ENCODE data around the gene FAM219A. TPM values are rescaled to one million over a fixed set of nuclear protein-coding genes. Genes with fewer than 3 reads are reported as not detected.

FAM219A gene
- total RNA-seq, 1 donor, result 2.0 TPM

DNA sequence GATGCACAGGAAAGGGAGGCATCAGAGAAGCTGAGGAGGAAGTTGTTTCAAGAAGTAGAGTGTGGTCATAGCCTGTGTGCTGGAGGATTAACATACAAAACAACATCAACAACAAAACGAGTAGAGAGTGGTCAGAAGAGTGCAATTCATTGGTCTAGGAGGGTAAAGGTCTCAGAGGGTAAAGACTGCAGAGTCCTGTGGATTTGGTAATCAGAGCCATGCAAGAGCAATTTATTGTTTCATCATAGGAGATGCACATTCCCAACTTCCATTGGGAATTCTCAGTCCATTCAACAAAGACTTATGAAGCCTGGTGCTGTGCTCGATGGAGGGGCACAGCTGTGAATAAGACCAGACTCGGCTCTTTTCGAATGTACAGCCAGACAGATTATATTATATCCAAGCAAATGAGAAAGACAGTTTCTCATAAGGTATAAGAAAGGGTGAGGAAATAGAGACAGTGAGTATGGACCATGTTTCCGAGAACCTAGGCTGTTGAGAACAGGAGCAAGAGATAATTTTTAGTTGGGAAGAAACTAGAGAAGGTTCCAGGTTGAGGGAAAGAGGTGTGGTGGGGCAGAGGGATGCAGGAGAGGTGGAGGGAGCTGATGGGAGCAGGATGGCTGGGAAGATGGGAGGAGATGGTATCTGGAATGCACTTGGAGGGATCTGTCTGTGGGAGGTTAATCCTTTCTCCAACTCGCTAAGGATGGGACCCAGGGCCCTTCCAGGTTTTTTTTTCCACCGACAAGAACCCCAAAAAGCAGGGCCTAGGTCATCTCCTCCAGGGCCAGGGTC lies 73.8 kb downstream of the FAM219A start:
- H3K4me3 ChIP-seq (ENCODE audit: low read length), result no peak overlapping the region

GRCh38 chr9:34383904-34384303 lies 74.5 kb downstream of the FAM219A start:
- Histone ChIP-seq H3K9me3 (ENCODE audit: low read depth, low read length) (no peaks in the 10 kb centered on the region), H3K27me3 (ENCODE audit: insufficient read depth, low read length) (peaks cover 7% of the 10 kb centered on the region), H3K4me1 (ENCODE audit: insufficient read depth, low read length) (peaks cover 19% of the 10 kb centered on the region), H3K4me3 (ENCODE audit: low read length) (no peak overlapping the region)

More for the DNA sequence above, 73.8 kb downstream of the FAM219A start:
- Histone ChIP-seq H3K27me3 (ENCODE audit: insufficient read depth, low read length) (peaks cover 9% of the 10 kb centered on the region), H3K9me3 (ENCODE audit: low read depth, low read length) (no peaks in the 10 kb centered on the region), H3K4me1 (ENCODE audit: insufficient read depth, low read length) (peaks cover 17% of the 10 kb centered on the region)

DNA sequence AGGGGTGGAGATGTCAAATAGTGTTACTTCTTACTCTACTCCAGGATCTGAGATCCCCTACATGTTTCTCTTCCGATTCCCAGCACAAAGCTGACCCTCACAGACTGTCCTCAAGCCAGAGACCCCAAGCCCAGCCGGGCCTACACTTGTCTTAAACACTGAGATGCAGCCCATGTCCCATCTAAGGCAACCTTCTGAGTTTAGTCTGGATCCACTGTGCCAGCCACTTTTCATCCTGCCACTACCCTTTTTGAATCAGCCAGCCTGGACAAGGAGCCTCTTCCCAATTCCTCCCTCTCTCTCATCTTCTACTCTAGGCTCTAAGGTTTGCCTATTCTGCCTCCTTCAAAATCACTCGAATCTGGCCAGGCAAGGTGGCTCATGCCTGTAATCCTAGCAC lies 75.5 kb downstream of the FAM219A start:
- H3K4me1 ChIP-seq (ENCODE audit: insufficient read depth, low read length), result peaks cover 19% of the 10 kb centered on the region
- H3K9me3 ChIP-seq (ENCODE audit: low read depth, low read length), result no peaks in the 10 kb centered on the region
- peaks cover 7% of the 10 kb centered on the region for H3K27me3 ChIP-seq (ENCODE audit: insufficient read depth, low read length)
- H3K4me3 ChIP-seq (ENCODE audit: low read length), result no peak overlapping the region

DNA sequence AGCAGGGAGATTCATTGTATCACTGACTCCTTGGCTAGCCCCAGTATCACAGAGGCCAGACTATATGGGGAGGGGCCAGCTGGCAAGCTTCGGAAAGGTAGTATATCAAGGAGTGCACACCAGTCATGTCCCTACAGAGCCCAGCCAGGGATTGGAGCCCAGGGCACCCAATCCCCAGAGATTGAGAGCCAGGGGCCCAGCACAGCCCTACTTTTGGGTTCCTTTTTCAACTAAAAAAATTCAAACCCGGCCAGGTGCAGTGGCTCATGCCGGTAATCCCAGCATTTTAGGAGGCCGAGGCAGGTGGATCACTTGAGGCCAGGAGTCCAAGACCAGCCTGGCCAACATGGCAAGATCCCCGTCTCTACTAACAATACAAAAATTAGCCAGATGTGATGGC lies 76.3 kb downstream of the FAM219A start:
- Histone ChIP-seq H3K4me1 (ENCODE audit: insufficient read depth, low read length) (peaks cover 24% of the 10 kb centered on the region), H3K27me3 (ENCODE audit: insufficient read depth, low read length) (peaks cover 7% of the 10 kb centered on the region), H3K9me3 (ENCODE audit: low read depth, low read length) (no peaks in the 10 kb centered on the region), H3K4me3 (ENCODE audit: low read length) (no peak overlapping the region)

GRCh38 chr9:34381323-34381722 lies 77.0 kb downstream of the FAM219A start:
- no peaks in the 10 kb centered on the region for H3K9me3 ChIP-seq (ENCODE audit: low read depth, low read length)
- H3K4me1 ChIP-seq (ENCODE audit: insufficient read depth, low read length), result peaks cover 28% of the 10 kb centered on the region
- peak overlapping the region; percentile 37 for H3K4me3 ChIP-seq (ENCODE audit: low read length)
- H3K27me3 ChIP-seq (ENCODE audit: insufficient read depth, low read length), result peaks cover 7% of the 10 kb centered on the region

GRCh38 chr9:34380511-34381315 lies 77.7 kb downstream of the FAM219A start:
- Histone ChIP-seq H3K27me3 (ENCODE audit: insufficient read depth, low read length) (peaks cover 7% of the 10 kb centered on the region), H3K9me3 (ENCODE audit: low read depth, low read length) (no peaks in the 10 kb centered on the region), H3K4me1 (ENCODE audit: insufficient read depth, low read length) (peaks cover 34% of the 10 kb centered on the region), H3K4me3 (ENCODE audit: low read length) (peak overlapping the region; percentile 37)

- Histone ChIP-seq H3K9me3 (ENCODE audit: low read depth, low read length) (no peaks in the 10 kb centered on the region), H3K27me3 (ENCODE audit: insufficient read depth, low read length) (peaks cover 7% of the 10 kb centered on the region), H3K4me1 (ENCODE audit: insufficient read depth, low read length) (peaks cover 35% of the 10 kb centered on the region), H3K4me3 (ENCODE audit: low read length) (peak overlapping the region; percentile 15)
Measured at GRCh38 chr9:34380034-34380510, 78.3 kb downstream of the FAM219A start.

GRCh38 chr9:34379334-34380033 lies 78.9 kb downstream of the FAM219A start:
- peak overlapping the region; percentile 14 for H3K4me3 ChIP-seq (ENCODE audit: low read length)
- peaks cover 7% of the 10 kb centered on the region for H3K27me3 ChIP-seq (ENCODE audit: insufficient read depth, low read length)
- peaks cover 35% of the 10 kb centered on the region for H3K4me1 ChIP-seq (ENCODE audit: insufficient read depth, low read length)
- no peaks in the 10 kb centered on the region for H3K9me3 ChIP-seq (ENCODE audit: low read depth, low read length)

GRCh38 chr9:34378376-34379060 lies 79.9 kb downstream of the FAM219A start:
- no peaks in the 10 kb centered on the region for H3K9me3 ChIP-seq (ENCODE audit: low read depth, low read length)
- peaks cover 7% of the 10 kb centered on the region for H3K27me3 ChIP-seq (ENCODE audit: insufficient read depth, low read length)
- H3K4me3 ChIP-seq (ENCODE audit: low read length), result no peak overlapping the region
- H3K4me1 ChIP-seq (ENCODE audit: insufficient read depth, low read length), result peaks cover 35% of the 10 kb centered on the region

DNA sequence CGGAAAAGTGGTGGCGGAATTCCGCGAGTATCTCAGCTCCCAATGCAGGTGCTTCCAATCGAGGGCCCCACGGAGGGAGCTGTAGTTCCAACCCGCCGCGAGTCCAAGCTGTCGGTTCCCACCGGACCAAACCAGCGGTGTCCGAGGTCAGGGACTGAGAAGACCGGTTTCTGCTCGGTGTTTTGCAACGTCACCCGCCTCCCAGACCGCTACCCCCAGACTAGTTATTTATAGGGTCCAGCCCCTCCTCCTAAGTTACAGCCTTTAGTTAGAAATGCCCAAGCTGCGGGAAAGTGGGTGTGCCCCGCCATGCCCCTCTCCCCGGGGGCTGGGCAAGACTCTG lies 81.0 kb downstream of the FAM219A start:
- no peaks in the 10 kb centered on the region for H3K9me3 ChIP-seq (ENCODE audit: low read depth, low read length)
- H3K27me3 ChIP-seq (ENCODE audit: insufficient read depth, low read length), result peaks cover 7% of the 10 kb centered on the region
- H3K4me3 ChIP-seq (ENCODE audit: low read length), result peak overlapping the region; percentile 58
- H3K4me1 ChIP-seq (ENCODE audit: insufficient read depth, low read length), result peaks cover 35% of the 10 kb centered on the region

- peak within 1 kb of the TSS; percentile 58 for H3K4me3 ChIP-seq (ENCODE audit: low read length)
- H3K4me1 ChIP-seq (ENCODE audit: insufficient read depth, low read length), result peaks cover 35% of the 10 kb centered on the region
- H3K9me3 ChIP-seq (ENCODE audit: low read depth, low read length), result no peaks in the 10 kb centered on the region
- peaks cover 7% of the 10 kb centered on the region for H3K27me3 ChIP-seq (ENCODE audit: insufficient read depth, low read length)
Measured at GRCh38 chr9:34376596-34377403, 81.6 kb downstream of the FAM219A start, which contains the start of gene MYORG. Gene MYORG (minus strand): TSS chr9:34376898. CDS start chr9:34372943, 3,955 bp downstream.

DNA sequence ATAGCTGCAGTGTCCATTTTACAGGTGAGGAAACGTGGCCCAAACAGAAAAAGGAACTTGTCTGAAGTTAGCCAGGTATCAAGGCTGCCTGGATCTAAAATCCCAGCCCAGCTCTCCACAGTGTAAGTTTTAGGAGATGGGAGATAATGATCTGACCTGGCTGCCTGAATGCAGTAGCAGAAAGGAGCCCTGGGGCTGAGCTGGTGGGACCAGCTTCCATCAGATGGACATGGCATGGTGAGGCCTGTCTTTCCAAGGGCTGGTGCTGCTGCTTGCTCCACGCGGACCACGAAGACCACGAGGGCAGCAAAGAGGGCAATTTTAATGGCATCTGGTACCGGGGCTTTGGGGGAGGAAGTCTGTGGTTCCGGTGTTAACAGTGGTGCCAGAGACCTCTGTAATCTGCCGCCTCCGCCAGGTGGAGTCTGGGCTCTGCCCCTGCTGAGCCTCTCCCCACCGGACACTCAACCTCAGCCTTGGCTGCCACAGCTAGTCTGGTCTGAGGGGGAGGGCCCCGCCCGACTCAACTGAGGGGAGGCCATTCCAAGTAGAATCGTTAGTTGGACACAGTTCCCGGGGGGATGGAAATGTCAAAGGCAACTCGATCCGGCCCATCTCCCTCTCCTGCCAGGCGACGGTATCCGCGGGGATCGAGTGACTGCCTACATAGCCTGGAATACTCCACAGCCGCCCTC lies 82.3 kb downstream of the FAM219A start:
- Histone ChIP-seq H3K4me3 (ENCODE audit: low read length) (peak overlapping the region; percentile 58), H3K4me1 (ENCODE audit: insufficient read depth, low read length) (peaks cover 30% of the 10 kb centered on the region), H3K27me3 (ENCODE audit: insufficient read depth, low read length) (no peaks in the 10 kb centered on the region), H3K9me3 (ENCODE audit: low read depth, low read length) (no peaks in the 10 kb centered on the region)

GRCh38 chr9:34374905-34375552 lies 83.3 kb downstream of the FAM219A start:
- Histone ChIP-seq H3K4me1 (ENCODE audit: insufficient read depth, low read length) (peaks cover 23% of the 10 kb centered on the region), H3K9me3 (ENCODE audit: low read depth, low read length) (no peaks in the 10 kb centered on the region), H3K27me3 (ENCODE audit: insufficient read depth, low read length) (no peaks in the 10 kb centered on the region), H3K4me3 (ENCODE audit: low read length) (no peak overlapping the region)

Data from mononuclear cell (primary cell).